Activated CD4-positive, alpha-beta T cell treated with anti-CD3 and anti-CD28 coated beads, Interleukin-2, amount 10 ng/mL, durations not matched to agents 7 days and 5 days (primary cell): ENCODE data around the gene SPAG16. TPM values are rescaled to one million over a fixed set of nuclear protein-coding genes. Genes with fewer than 3 reads are reported as not detected.
A peak's percentile ranks its signal among the peaks of the same experiment; 100 is the strongest.

ENCODE experiments used
- CTCF ChIA-PET: fragments of 350-600 bp; sonication (Branson Sonifier 250); formaldehyde crosslinking; loops from one replicate; lab custom pipeline; 2021; ENCODE audit warnings: antibody characterized with exemption; lab: Charles Lee
- POLR2A ChIA-PET: fragments of 350-600 bp; sonication (Branson Sonifier 250); formaldehyde crosslinking; loops from one replicate; lab custom pipeline; 2021; ENCODE audit warnings: antibody characterized with exemption; lab: Charles Lee
- DNase-seq: peaks from one replicate; pipeline ENCODE4 v3.0.0-alpha.2; 2020
- H3K27ac Mint-ChIP-seq: one replicate; pipeline ENCODE4 v1.8.0; 2021; ENCODE audit warnings: mild to moderate bottlenecking, moderate library complexity, mixed read lengths
- H3K27me3 Mint-ChIP-seq: one replicate; pipeline ENCODE4 v1.8.0; 2021; ENCODE audit warnings: mixed read lengths
- H3K36me3 Mint-ChIP-seq: one replicate; pipeline ENCODE4 v1.8.0; 2021; ENCODE audit warnings: low read depth, mixed read lengths
- H3K4me1 Mint-ChIP-seq: one replicate; pipeline ENCODE4 v1.8.0; 2021; ENCODE audit warnings: mixed read lengths
- H3K4me3 Mint-ChIP-seq: one replicate; pipeline ENCODE4 v1.8.0; 2021; ENCODE audit warnings: mild to moderate bottlenecking, moderate library complexity, mixed read lengths
- H3K9me3 Mint-ChIP-seq: one replicate; pipeline ENCODE4 v1.8.0; 2021; ENCODE audit warnings: mixed read lengths
- total RNA-seq, 2 experiments: library from RNA; stranded (reverse); gene quantifications; one replicate each; pipeline ENCODE4 v1.2.3, GENCODE V29; 2021

The SPAG16 gene
- total RNA-seq, 2 experiments from 2014 or later, result 10.6 to 10.7 TPM

GRCh38 chr2:213279116-213279620 is 5.1 kb upstream of the SPAG16 start:
- peaks cover 5% of the 10 kb centered on the region for H3K9me3 Mint-ChIP-seq
- H3K27me3 Mint-ChIP-seq, result peaks cover 2% of the 10 kb centered on the region
- peaks cover 11% of the 10 kb centered on the region for H3K4me1 Mint-ChIP-seq
- no peak for DNase-seq
- CTCF ChIA-PET, result interaction anchor here (1.5 kb wide), 1 partner anchor 36 kb away, joined by 3 read pairs; no protein-coding TSS in a partner anchor
- POLR2A ChIA-PET, result no interaction called here
- no peaks in the 10 kb centered on the region for H3K36me3 Mint-ChIP-seq
- H3K4me3 Mint-ChIP-seq, result no peak overlapping the region
- no peak overlapping the region for H3K27ac Mint-ChIP-seq

- H3K9me3 Mint-ChIP-seq, result peaks cover 5% of the 10 kb centered on the region
- CTCF ChIA-PET, result interaction anchor here (1.5 kb wide), 1 partner anchor 36 kb away, joined by 3 read pairs; no protein-coding TSS in a partner anchor
- H3K27me3 Mint-ChIP-seq, result peaks cover 2% of the 10 kb centered on the region
- H3K4me1 Mint-ChIP-seq, result peaks cover 16% of the 10 kb centered on the region
- DNase-seq, result no peak
- POLR2A ChIA-PET, result no interaction called here
- H3K36me3 Mint-ChIP-seq, result no peaks in the 10 kb centered on the region
- no peak overlapping the region for H3K27ac Mint-ChIP-seq
- H3K4me3 Mint-ChIP-seq, result no peak overlapping the region
Observed at GRCh38 chr2:213279971-213280370, 4.3 kb upstream of the SPAG16 start.

GRCh38 chr2:213281156-213281555 is 3.1 kb upstream of the SPAG16 start:
- POLR2A ChIA-PET, result no interaction called here
- H3K4me3 Mint-ChIP-seq, result no peak overlapping the region

GRCh38 chr2:213285404-213285803 is 1.1 kb downstream of the SPAG16 start:
- H3K27ac Mint-ChIP-seq, result no peak overlapping the region
- H3K4me1 Mint-ChIP-seq, result peaks cover 27% of the 10 kb centered on the region
- POLR2A ChIA-PET, result no interaction called here
- H3K36me3 Mint-ChIP-seq, result no peaks in the 10 kb centered on the region
- H3K9me3 Mint-ChIP-seq, result no peaks in the 10 kb centered on the region
- CTCF ChIA-PET, result no interaction called here
- no peak for DNase-seq
- H3K4me3 Mint-ChIP-seq, result peak overlapping the region; percentile 90
- H3K27me3 Mint-ChIP-seq, result no peaks in the 10 kb centered on the region

More at GRCh38 chr2:213281156-213281555, 3.1 kb upstream of the SPAG16 start:
- no peaks in the 10 kb centered on the region for H3K36me3 Mint-ChIP-seq
- H3K27me3 Mint-ChIP-seq, result peaks cover 2% of the 10 kb centered on the region
- CTCF ChIA-PET, result no interaction called here
- no peak overlapping the region for H3K27ac Mint-ChIP-seq
- peaks cover 26% of the 10 kb centered on the region for H3K4me1 Mint-ChIP-seq
- H3K9me3 Mint-ChIP-seq, result peaks cover 5% of the 10 kb centered on the region
- no peak for DNase-seq

- POLR2A ChIA-PET, result no interaction called here
- H3K4me3 Mint-ChIP-seq, result no peak overlapping the region
Observed at GRCh38 chr2:213286161-213286560, 1.9 kb downstream of the SPAG16 start.

GRCh38 chr2:213288913-213289700 is 4.8 kb downstream of the SPAG16 start:
- no peak for DNase-seq
- no peaks in the 10 kb centered on the region for H3K27me3 Mint-ChIP-seq
- no peak overlapping the region for H3K4me3 Mint-ChIP-seq
- no peaks in the 10 kb centered on the region for H3K36me3 Mint-ChIP-seq
- CTCF ChIA-PET, result no interaction called here
- H3K27ac Mint-ChIP-seq, result no peak overlapping the region
- POLR2A ChIA-PET, result no interaction called here
- no peaks in the 10 kb centered on the region for H3K9me3 Mint-ChIP-seq
- peaks cover 16% of the 10 kb centered on the region for H3K4me1 Mint-ChIP-seq

More at GRCh38 chr2:213286161-213286560, 1.9 kb downstream of the SPAG16 start:
- no peaks in the 10 kb centered on the region for H3K27me3 Mint-ChIP-seq
- no peaks in the 10 kb centered on the region for H3K9me3 Mint-ChIP-seq
- peaks cover 27% of the 10 kb centered on the region for H3K4me1 Mint-ChIP-seq
- no peak for DNase-seq
- H3K36me3 Mint-ChIP-seq, result no peaks in the 10 kb centered on the region
- H3K27ac Mint-ChIP-seq, result no peak overlapping the region
- CTCF ChIA-PET, result no interaction called here

GRCh38 chr2:213290501-213290900 is 6.2 kb downstream of the SPAG16 start:
- Mint-ChIP-seq H3K9me3 (no peaks in the 10 kb centered on the region), H3K4me1 (peaks cover 6% of the 10 kb centered on the region), H3K36me3 (no peaks in the 10 kb centered on the region), H3K27me3 (no peaks in the 10 kb centered on the region), H3K27ac (no peak overlapping the region), H3K4me3 (no peak overlapping the region)
- no peak for DNase-seq
- ChIA-PET CTCF (no interaction called here), POLR2A (no interaction called here)

- H3K9me3 Mint-ChIP-seq, result no peaks in the 10 kb centered on the region
- H3K4me3 Mint-ChIP-seq, result no peak overlapping the region
- ChIA-PET CTCF (no interaction called here), POLR2A (no interaction called here)
- no peak overlapping the region for H3K27ac Mint-ChIP-seq
- H3K36me3 Mint-ChIP-seq, result peaks cover 12% of the 10 kb centered on the region
- DNase-seq, result no peak
- H3K27me3 Mint-ChIP-seq, result no peaks in the 10 kb centered on the region
- no peaks in the 10 kb centered on the region for H3K4me1 Mint-ChIP-seq
Observed at GRCh38 chr2:213296270-213296669, 12.0 kb downstream of the SPAG16 start.

- H3K27me3 Mint-ChIP-seq, result no peaks in the 10 kb centered on the region
- H3K4me1 Mint-ChIP-seq, result no peaks in the 10 kb centered on the region
- no peak overlapping the region for H3K4me3 Mint-ChIP-seq
- peaks cover 32% of the 10 kb centered on the region for H3K36me3 Mint-ChIP-seq
- CTCF ChIA-PET, result interaction anchor here (0.6 kb wide), 1 partner anchor 60 kb away, joined by 3 read pairs; no protein-coding TSS in a partner anchor
- no peak for DNase-seq
- POLR2A ChIA-PET, result no interaction called here
- peaks cover 24% of the 10 kb centered on the region for H3K9me3 Mint-ChIP-seq
- H3K27ac Mint-ChIP-seq, result no peak overlapping the region
Observed at GRCh38 chr2:213306316-213306942, 22.2 kb downstream of the SPAG16 start.

- Mint-ChIP-seq H3K4me3 (no peak overlapping the region), H3K9me3 (no peaks in the 10 kb centered on the region), H3K27ac (no peak overlapping the region), H3K4me1 (no peaks in the 10 kb centered on the region), H3K27me3 (no peaks in the 10 kb centered on the region), H3K36me3 (peaks cover 2% of the 10 kb centered on the region)
- ChIA-PET POLR2A (no interaction called here), CTCF (interaction anchor here (0.6 kb wide), 1 partner anchor 355 kb away, joined by 3 read pairs; no protein-coding TSS in a partner anchor)
- DNase-seq, result no peak
Observed at GRCh38 chr2:213315168-213315876, 31.1 kb downstream of the SPAG16 start.

- Mint-ChIP-seq H3K36me3 (peaks cover 2% of the 10 kb centered on the region), H3K4me3 (no peak overlapping the region), H3K27ac (no peak overlapping the region), H3K9me3 (no peaks in the 10 kb centered on the region), H3K27me3 (no peaks in the 10 kb centered on the region), H3K4me1 (no peaks in the 10 kb centered on the region)
- no peak for DNase-seq
- POLR2A ChIA-PET, result no interaction called here
- CTCF ChIA-PET, result no interaction called here
Observed at GRCh38 chr2:213316001-213316735, 31.9 kb downstream of the SPAG16 start.

- no peak for DNase-seq
- H3K9me3 Mint-ChIP-seq, result no peaks in the 10 kb centered on the region
- H3K27me3 Mint-ChIP-seq, result no peaks in the 10 kb centered on the region
- no peaks in the 10 kb centered on the region for H3K4me1 Mint-ChIP-seq
- ChIA-PET POLR2A (no interaction called here), CTCF (no interaction called here)
- H3K36me3 Mint-ChIP-seq, result peaks cover 2% of the 10 kb centered on the region
- H3K4me3 Mint-ChIP-seq, result no peak overlapping the region
- no peak overlapping the region for H3K27ac Mint-ChIP-seq
Observed at GRCh38 chr2:213317929-213318328, 33.7 kb downstream of the SPAG16 start.
